ENCODE measurements around the gene LRRC47.

- TF ChIP-seq CTCF (IDR thresholded peaks at IDR 0.05) (no peak), POLR2A (IDR thresholded peaks at IDR 0.05) (no peak), POLR2AphosphoS5 (IDR thresholded peaks at IDR 0.05) (no peak)
Observed at GRCh38 chr1:3747903-3748302, 48.4 kb downstream of the LRRC47 start.
